Islet precursor cell (in vitro differentiated cells): ENCODE results near the gene POLR1A.

Source experiments
- DNase-seq: peaks from one replicate; pipeline ENCODE4 v3.0.0-alpha.2; 2018

The POLR1A gene

GRCh38 chr2:85971366-85971765, 134.3 kb downstream of the POLR1A start:
- no peak for DNase-seq
